Esophagus squamous epithelium (tissue), 4 donors: Measurements from ENCODE around the gene UNC5B.

ENCODE experiments used
- POLR2A ChIP-seq, 4 donors: fragments of 450-650 bp; IDR thresholded peaks; one replicate each; pipeline ENCODE4 v1.6.1; 2017; ENCODE audit warnings: antibody characterized with exemption in 4 of 4, mild to moderate bottlenecking in 4 of 4, moderate library complexity in 3 of 4
- TF ChIP-seq, protein P1 (sequence below), 6 experiments: fragments of 450-650 bp in 4 of 6; fragments of 200-600 bp in 2 of 6; sonication (generic) in 2 of 6; IDR thresholded peaks; one replicate each; pipeline ENCODE4 v1.5.1; 2016 to 2019; ENCODE audit warnings: antibody characterized with exemption in 6 of 6, mild to moderate bottlenecking in 4 of 6, moderate library complexity in 4 of 6

DNA sequence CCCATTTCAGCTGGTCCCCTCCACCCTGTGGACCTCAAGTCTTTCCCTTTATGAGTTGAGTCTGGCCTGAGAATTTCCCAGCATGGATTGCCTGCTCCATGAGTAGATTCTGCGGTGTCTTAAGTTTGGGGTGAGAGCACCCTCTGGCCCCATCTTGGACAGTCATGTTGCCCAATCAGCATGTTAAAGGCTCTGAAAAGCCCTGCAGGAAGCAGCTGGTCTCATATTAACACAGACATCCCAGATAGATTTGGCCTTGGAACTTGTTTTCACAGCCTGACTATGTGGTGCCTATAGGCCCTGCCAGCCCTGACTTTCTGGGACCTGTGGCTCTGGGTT is 91.2 kb downstream of the UNC5B start:
- TF ChIP-seq, protein P1, sequence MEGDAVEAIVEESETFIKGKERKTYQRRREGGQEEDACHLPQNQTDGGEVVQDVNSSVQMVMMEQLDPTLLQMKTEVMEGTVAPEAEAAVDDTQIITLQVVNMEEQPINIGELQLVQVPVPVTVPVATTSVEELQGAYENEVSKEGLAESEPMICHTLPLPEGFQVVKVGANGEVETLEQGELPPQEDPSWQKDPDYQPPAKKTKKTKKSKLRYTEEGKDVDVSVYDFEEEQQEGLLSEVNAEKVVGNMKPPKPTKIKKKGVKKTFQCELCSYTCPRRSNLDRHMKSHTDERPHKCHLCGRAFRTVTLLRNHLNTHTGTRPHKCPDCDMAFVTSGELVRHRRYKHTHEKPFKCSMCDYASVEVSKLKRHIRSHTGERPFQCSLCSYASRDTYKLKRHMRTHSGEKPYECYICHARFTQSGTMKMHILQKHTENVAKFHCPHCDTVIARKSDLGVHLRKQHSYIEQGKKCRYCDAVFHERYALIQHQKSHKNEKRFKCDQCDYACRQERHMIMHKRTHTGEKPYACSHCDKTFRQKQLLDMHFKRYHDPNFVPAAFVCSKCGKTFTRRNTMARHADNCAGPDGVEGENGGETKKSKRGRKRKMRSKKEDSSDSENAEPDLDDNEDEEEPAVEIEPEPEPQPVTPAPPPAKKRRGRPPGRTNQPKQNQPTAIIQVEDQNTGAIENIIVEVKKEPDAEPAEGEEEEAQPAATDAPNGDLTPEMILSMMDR (IDR thresholded peaks at IDR 0.05) = no peak
- TF ChIP-seq POLR2A (IDR thresholded peaks at IDR 0.05) = no peak
